Central memory CD8-positive, alpha-beta T cell (primary cell): ENCODE measurements around the gene FAIM2.

Source experiments
- ATAC-seq: fragments of 150-1000 bp; cut with Tn5 transposase; replicated peaks from 2 replicates; pipeline ENCODE4 v1.10.0; 2022; ENCODE audit warnings: mild to moderate bottlenecking, moderate FRiP score, moderate number of reproducible peaks; ENCODE audit not compliant: poor library complexity, severe bottlenecking; ENCODE audit errors: extremely low read depth
- DNase-seq, 2 donors: peaks; one replicate each; pipeline ENCODE4 v3.0.0; 2021; ENCODE audit warnings: low spot score in 2 of 2
- H3K27ac Mint-ChIP-seq: one replicate; pipeline ENCODE4 v1.8.0; 2022; ENCODE audit warnings: low read depth, mild to moderate bottlenecking, moderate library complexity, mixed read lengths
- H3K27me3 Mint-ChIP-seq: one replicate; pipeline ENCODE4 v1.8.0; 2022; ENCODE audit warnings: mixed read lengths
- H3K36me3 Mint-ChIP-seq: one replicate; pipeline ENCODE4 v1.8.0; 2022; ENCODE audit warnings: mild to moderate bottlenecking, moderate library complexity, mixed read lengths; ENCODE audit not compliant: insufficient read depth
- H3K4me1 Mint-ChIP-seq: one replicate; pipeline ENCODE4 v1.8.0; 2022; ENCODE audit warnings: mixed read lengths
- H3K4me3 Mint-ChIP-seq: one replicate; pipeline ENCODE4 v1.8.0; 2022; ENCODE audit warnings: mild to moderate bottlenecking, moderate library complexity, mixed read lengths
- H3K9me3 Mint-ChIP-seq: one replicate; pipeline ENCODE4 v1.8.0; 2022; ENCODE audit warnings: mixed read lengths

The FAIM2 gene

DNA sequence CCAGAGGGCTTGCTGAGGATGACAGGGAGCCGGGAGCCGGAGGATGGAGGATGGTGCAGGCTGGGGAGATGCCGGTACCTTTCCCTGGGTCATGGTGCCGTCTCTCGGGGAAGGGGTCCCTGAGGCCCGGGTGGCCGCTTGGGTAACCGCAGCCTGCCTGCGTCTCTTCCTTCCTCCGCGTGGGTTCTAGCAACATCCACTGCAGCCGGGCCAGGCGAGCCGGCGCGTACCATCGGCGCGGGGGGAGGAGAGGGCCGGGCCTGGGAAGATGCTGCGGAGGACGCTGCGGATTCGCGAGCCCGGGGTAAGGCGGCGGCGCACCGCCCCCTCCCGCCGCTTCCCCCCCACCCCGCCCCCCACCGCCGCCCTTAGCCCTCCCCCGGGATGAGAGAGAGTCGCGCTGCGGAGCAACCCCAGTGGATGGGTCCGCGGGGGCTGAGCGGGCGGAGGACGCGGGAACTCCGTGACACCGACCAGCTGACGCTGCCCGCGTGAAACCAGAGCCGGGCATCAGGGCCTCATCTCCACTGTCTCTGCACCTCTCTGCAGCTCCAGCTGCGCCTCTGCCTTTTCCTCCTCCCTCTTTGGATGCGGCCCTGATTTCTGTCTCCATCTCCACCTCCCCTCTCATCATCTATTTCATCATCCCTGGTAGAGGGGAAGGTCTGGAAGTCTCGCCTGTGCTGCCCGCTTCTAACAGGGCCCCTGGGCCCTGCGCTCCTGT, at the start of gene FAIM2:
Gene FAIM2, minus strand, starts transcription at position 201 of the 724 bp plus-strand sequence. Its CDS starts 108 bp downstream, at position 93.
- Mint-ChIP-seq H3K36me3 (no peaks in the 10 kb centered on the region), H3K4me3 (peak within 1 kb of the TSS; percentile 76), H3K27ac (peak within 1 kb of the TSS; percentile 56), H3K4me1 (peaks cover 13% of the 10 kb centered on the region), H3K27me3 (peaks cover 20% of the 10 kb centered on the region), H3K9me3 (no peaks in the 10 kb centered on the region)
- ATAC-seq (peak; percentile 73), DNase-seq (peak in 1 of 2 donors; percentile 22)

DNA sequence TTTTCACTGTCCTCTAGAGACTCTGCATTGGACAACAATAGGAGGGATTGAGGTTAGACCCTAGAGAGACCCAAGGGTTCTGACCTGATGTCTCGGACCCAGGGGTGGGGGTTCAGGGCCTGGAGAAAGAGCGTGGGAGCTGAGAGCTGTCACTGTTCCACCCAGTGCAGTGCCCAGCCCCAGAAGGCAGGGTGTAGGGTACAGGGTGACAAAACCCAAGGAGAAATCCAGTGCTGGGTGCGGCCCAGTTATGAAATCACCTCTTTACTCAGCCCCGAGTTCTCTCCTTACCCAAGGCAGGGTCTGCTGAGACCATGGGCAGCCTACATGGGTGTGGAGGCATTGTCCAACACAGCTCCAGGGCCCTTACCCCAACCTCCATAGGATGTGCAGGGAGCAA, 49.5 kb upstream of the FAIM2 start:
- peaks cover 3% of the 10 kb centered on the region for H3K36me3 Mint-ChIP-seq
- no peaks in the 10 kb centered on the region for H3K4me1 Mint-ChIP-seq
- no peak overlapping the region for H3K4me3 Mint-ChIP-seq

GRCh38 chr12:49952391-49953055, 48.8 kb upstream of the FAIM2 start:
- peaks cover 3% of the 10 kb centered on the region for H3K36me3 Mint-ChIP-seq
- H3K27ac Mint-ChIP-seq = no peak overlapping the region
- H3K4me3 Mint-ChIP-seq = no peak overlapping the region
- no peak for DNase-seq
- H3K4me1 Mint-ChIP-seq = no peaks in the 10 kb centered on the region
- no peak for ATAC-seq
- H3K9me3 Mint-ChIP-seq = no peaks in the 10 kb centered on the region
- H3K27me3 Mint-ChIP-seq = peaks cover 61% of the 10 kb centered on the region

More for the DNA sequence above, 49.5 kb upstream of the FAIM2 start:
- Mint-ChIP-seq H3K27me3 (peaks cover 68% of the 10 kb centered on the region), H3K9me3 (no peaks in the 10 kb centered on the region), H3K27ac (no peak overlapping the region)
- no peak for ATAC-seq
- no peak for DNase-seq

- Mint-ChIP-seq H3K9me3 (no peaks in the 10 kb centered on the region), H3K4me3 (no peak overlapping the region), H3K36me3 (peaks cover 3% of the 10 kb centered on the region), H3K27ac (no peak overlapping the region), H3K27me3 (peaks cover 52% of the 10 kb centered on the region), H3K4me1 (no peaks in the 10 kb centered on the region)
- no peak for ATAC-seq
- no peak for DNase-seq
These were observed 47.9 kb upstream of the FAIM2 start for GRCh38 chr12:49951411-49952240.

- Mint-ChIP-seq H3K27ac (no peak within 1 kb of the TSS), H3K4me1 (peaks cover 4% of the 10 kb centered on the region), H3K27me3 (peaks cover 43% of the 10 kb centered on the region), H3K4me3 (no peak within 1 kb of the TSS), H3K9me3 (no peaks in the 10 kb centered on the region), H3K36me3 (peaks cover 6% of the 10 kb centered on the region)
- ATAC-seq (no peak), DNase-seq (no peak)
These were observed 46.9 kb upstream of the FAIM2 start, which contains the start of gene AQP2 for GRCh38 chr12:49950273-49951251. AQP2 (plus strand) TSS chr12:49950737; CDS start chr12:49950831, 94 bp downstream.

GRCh38 chr12:49949866-49950265, 46.2 kb upstream of the FAIM2 start:
- Mint-ChIP-seq H3K36me3 (peaks cover 5% of the 10 kb centered on the region), H3K27me3 (peaks cover 38% of the 10 kb centered on the region), H3K27ac (no peak overlapping the region), H3K4me3 (no peak overlapping the region), H3K4me1 (peaks cover 9% of the 10 kb centered on the region), H3K9me3 (no peaks in the 10 kb centered on the region)
- ATAC-seq = no peak
- DNase-seq = no peak

DNA sequence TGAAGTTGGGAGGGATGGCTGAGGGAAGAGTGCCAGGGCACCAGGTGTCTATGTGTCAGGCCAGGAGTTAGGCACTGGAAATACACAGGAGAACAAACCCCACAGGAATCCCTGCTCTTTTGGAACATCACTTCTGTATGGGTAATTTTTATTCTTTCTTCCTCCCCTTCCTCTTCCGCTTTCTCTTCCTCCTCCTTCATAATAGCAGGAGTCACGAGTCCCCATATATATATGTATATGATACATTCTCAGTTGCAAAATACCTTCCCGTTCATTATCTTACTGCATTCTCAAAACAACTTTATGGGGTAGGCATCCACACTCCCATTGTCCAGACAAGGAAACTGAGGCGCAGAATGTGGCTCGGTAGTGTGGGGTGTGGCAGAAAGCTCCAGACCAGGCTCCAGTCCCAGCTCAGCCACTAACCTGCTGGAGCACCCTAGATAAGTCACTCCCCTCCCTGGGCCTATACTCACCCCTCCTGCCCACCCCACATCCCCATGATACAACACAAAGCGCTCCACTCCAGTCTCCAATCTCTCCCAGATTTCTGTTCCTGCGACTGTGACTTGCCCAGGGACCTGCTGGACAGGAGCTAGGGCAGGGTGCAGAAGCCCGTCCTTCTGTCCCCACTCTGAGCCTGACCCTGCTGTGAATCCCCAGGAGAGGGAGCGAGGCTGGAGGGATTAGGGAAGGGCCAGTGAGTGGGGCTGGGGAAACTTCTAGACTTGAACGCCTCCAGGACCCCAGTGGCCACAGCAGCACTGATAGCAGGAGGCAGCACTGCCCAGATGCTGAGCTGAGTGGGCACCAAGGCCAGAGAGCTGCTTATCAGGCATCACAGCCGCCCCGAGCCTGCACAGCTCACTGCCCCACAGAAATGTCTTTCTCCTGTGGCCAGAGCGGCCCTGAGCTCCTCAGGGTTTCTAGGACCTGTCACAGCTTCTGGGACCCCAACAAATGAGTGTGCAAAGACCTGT, 45.5 kb upstream of the FAIM2 start:
- Mint-ChIP-seq H3K36me3 (peaks cover 5% of the 10 kb centered on the region), H3K9me3 (no peaks in the 10 kb centered on the region), H3K27ac (no peak overlapping the region), H3K4me1 (peaks cover 9% of the 10 kb centered on the region), H3K4me3 (no peak overlapping the region), H3K27me3 (peaks cover 31% of the 10 kb centered on the region)
- no peak for ATAC-seq
- no peak for DNase-seq

DNA sequence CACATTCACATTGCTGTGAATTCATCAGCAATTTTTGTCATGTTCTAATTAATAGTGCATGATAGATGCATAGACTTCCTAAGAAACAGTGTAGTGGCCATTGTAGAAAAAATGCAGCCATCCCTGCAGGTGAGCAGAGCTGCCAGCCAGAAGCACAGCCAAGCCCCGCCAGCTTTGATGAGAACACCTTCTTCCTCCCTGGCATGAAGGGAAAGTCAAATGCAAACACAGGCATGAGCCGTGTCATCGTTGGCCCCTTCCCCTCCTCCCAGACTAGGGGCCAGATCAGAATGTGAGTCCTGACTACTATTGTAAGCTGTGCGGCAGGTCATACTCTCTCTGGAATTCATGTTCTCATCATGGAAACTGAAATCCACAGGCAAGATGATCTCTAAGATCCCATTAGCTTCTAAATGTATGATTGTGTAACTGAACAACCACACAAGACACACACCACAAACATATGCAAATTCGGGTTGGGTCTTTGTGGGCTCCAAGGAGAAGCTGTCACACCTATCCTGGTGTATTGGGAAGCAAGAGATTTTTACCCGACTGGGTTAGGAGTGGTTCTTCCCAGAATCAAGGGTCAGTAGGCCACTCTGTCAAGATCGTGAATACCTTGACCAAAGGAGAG, 44.0 kb upstream of the FAIM2 start:
- Mint-ChIP-seq H3K4me1 (peaks cover 9% of the 10 kb centered on the region), H3K4me3 (no peak overlapping the region), H3K9me3 (no peaks in the 10 kb centered on the region), H3K36me3 (peaks cover 5% of the 10 kb centered on the region), H3K27ac (no peak overlapping the region), H3K27me3 (peaks cover 25% of the 10 kb centered on the region)
- ATAC-seq = no peak
- DNase-seq = no peak

DNA sequence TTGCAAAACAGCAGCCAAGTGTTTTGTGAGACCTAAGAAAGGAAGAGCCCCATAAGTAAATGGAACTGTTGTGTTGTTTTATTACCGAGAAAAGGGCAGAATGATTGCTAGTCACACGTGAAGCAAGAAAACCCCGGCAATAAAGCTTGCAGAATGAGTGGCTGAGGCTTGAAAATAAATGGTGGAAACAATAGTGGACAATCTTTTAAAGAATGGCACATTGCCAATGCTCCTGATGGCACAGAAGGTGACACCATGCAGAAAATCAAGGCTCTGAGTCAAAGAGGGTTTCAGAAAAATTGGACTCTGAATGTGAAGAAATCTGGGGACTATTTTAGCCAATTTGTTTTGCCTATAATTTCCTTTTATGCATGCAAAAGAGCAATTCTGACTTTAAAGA, 42.8 kb upstream of the FAIM2 start:
- ATAC-seq (no peak), DNase-seq (no peak)
- Mint-ChIP-seq H3K4me1 (peaks cover 9% of the 10 kb centered on the region), H3K4me3 (no peak overlapping the region), H3K27me3 (peaks cover 25% of the 10 kb centered on the region), H3K9me3 (no peaks in the 10 kb centered on the region), H3K27ac (no peak overlapping the region), H3K36me3 (peaks cover 5% of the 10 kb centered on the region)

DNA sequence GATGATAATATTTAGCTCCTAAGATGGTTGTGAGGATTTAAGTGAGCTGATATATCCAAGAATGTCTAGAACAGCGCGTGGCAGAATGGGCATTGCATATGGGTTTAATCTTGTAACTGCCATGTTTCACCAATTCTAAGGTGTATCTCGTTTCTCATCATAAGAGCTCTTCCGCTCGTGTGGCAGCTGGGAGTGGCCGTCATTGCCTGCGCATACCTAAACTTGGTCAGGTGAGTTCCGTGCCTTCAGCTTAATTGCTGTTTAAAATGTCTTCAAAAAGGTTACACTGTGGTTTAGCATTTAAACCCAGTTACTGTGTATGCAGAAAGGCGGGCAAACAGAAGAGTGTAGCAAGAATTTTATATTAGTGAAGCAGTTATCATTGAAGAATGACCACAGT, 42.4 kb upstream of the FAIM2 start:
- Mint-ChIP-seq H3K27ac (peak overlapping the region; percentile 90), H3K27me3 (peaks cover 25% of the 10 kb centered on the region), H3K36me3 (peaks cover 5% of the 10 kb centered on the region), H3K4me3 (peak overlapping the region; percentile 70), H3K9me3 (no peaks in the 10 kb centered on the region), H3K4me1 (peaks cover 9% of the 10 kb centered on the region)
- DNase-seq (no peak), ATAC-seq (no peak)
